Activated CD4-positive, alpha-beta T cell treated with anti-CD3 and anti-CD28 coated beads, Interleukin-2, amount 50 U/mL, for 4 hours (primary cell): ENCODE results near the gene DBET.
"Not testable (repeated sequence)": the region's sequence is repeated elsewhere in the genome, so short reads cannot be mapped to it uniquely, and the experiment has no call there.

Experiments
- DNase-seq, 2 experiments: peaks; one replicate each; pipeline ENCODE4 v3.0.0-alpha.2; 2020

DBET gene

GRCh38 chr4:190049378-190050239 is 14.7 kb upstream of the DBET start:
- DNase-seq = not testable (repeated sequence)

GRCh38 chr4:190058997-190059396 is 5.3 kb upstream of the DBET start:
- DNase-seq = not testable (repeated sequence)

GRCh38 chr4:190064805-190065204 is 503 bp downstream of the DBET start:
- DNase-seq = not testable (repeated sequence)

GRCh38 chr4:190068351-190068750 is 4.0 kb downstream of the DBET start:
- not testable (repeated sequence) for DNase-seq

GRCh38 chr4:190093052-190093451 is 28.8 kb downstream of the DBET start:
- DNase-seq = not testable (repeated sequence)

GRCh38 chr4:190094031-190094430 is 29.7 kb downstream of the DBET start:
- not testable (repeated sequence) for DNase-seq

- DNase-seq = not testable (repeated sequence)
These were observed 31.0 kb downstream of the DBET start for GRCh38 chr4:190095335-190095734.

GRCh38 chr4:190099605-190100004 is 35.3 kb downstream of the DBET start:
- not testable (repeated sequence) for DNase-seq

- DNase-seq = not testable (repeated sequence)
These were observed 37.2 kb downstream of the DBET start for GRCh38 chr4:190101525-190101924.

- not testable (repeated sequence) for DNase-seq
These were observed 41.9 kb downstream of the DBET start for GRCh38 chr4:190106191-190106590.

- not testable (repeated sequence) for DNase-seq
These were observed 42.5 kb downstream of the DBET start for GRCh38 chr4:190106611-190107480.

- not testable (repeated sequence) for DNase-seq
These were observed 43.6 kb downstream of the DBET start for GRCh38 chr4:190107766-190108485.

GRCh38 chr4:190108756-190109155 is 44.5 kb downstream of the DBET start:
- DNase-seq = not testable (repeated sequence)

GRCh38 chr4:190109390-190110011 is 45.2 kb downstream of the DBET start:
- not testable (repeated sequence) for DNase-seq

GRCh38 chr4:190110033-190110432 is 45.7 kb downstream of the DBET start:
- not testable (repeated sequence) for DNase-seq

GRCh38 chr4:190110570-190111295 is 46.4 kb downstream of the DBET start:
- DNase-seq = not testable (repeated sequence)

GRCh38 chr4:190112879-190113278 is 48.6 kb downstream of the DBET start:
- DNase-seq = not testable (repeated sequence)

- DNase-seq = not testable (repeated sequence)
These were observed 50.7 kb downstream of the DBET start for GRCh38 chr4:190114991-190115390.
